PC-9 (cell line): Measurements from ENCODE around the gene G0S2. TPM values are rescaled to one million over a fixed set of nuclear protein-coding genes. Genes with fewer than 3 reads are reported as not detected.
"Not testable (repeated sequence)": the region's sequence is repeated elsewhere in the genome, so short reads cannot be mapped to it uniquely, and the experiment has no call there.

Experiments
- BruUV-seq: library from RNA; stranded (reverse); fragments of 400-500 nt; replicated peaks from 2 replicates; lab custom pipeline; 2021; lab: Mats Ljungman, UMichigan
- CTCF ChIA-PET: fragments of 300-600 bp; sonication (Branson Sonifier 250); formaldehyde crosslinking; loops from one replicate; lab custom pipeline; 2022; ENCODE audit warnings: antibody characterized with exemption; lab: Charles Lee
- POLR2A ChIA-PET: fragments of 300-600 bp; sonication (Branson Sonifier 250); formaldehyde crosslinking; loops from one replicate; lab custom pipeline; 2022; ENCODE audit warnings: antibody characterized with exemption; ENCODE audit not compliant: unreplicated experiment; lab: Charles Lee
- DNase-seq, 2 experiments: peaks; one replicate each; pipeline versions ENCODE4 v3.0.0 to v3.0.0-alpha.2; 2015 to 2022; ENCODE audit warnings: mixed read lengths in 1 of 2
- H2AFZ ChIP-seq: fragments of 200-600 bp; sonication (generic); 2 replicates; pipeline ENCODE4 v1.8.1; 2017; ENCODE audit warnings: antibody characterized with exemption
- H3F3A ChIP-seq: fragments of 200-600 bp; sonication (generic); 2 replicates; pipeline ENCODE4 v1.8.1; 2017; ENCODE audit warnings: antibody characterized with exemption, mild to moderate bottlenecking, low read depth; ENCODE audit not compliant: insufficient read depth
- H3K27ac ChIP-seq: fragments of 200-600 bp; sonication (generic); 2 replicates; pipeline ENCODE4 v1.6.1; 2016; ENCODE audit warnings: mixed run types
- H3K27me3 ChIP-seq: fragments of 200-600 bp; sonication (generic); 2 replicates; pipeline ENCODE4 v1.6.1; 2016; ENCODE audit warnings: low read depth, mixed run types; ENCODE audit not compliant: insufficient read depth
- H3K36me3 ChIP-seq: fragments of 200-600 bp; sonication (generic); 2 replicates; pipeline ENCODE4 v1.6.1; 2016; ENCODE audit warnings: low read depth, mixed run types
- H3K4me1 ChIP-seq: fragments of 200-600 bp; sonication (generic); replicated peaks from 2 replicates; pipeline ENCODE4 v1.6.1; 2016; ENCODE audit warnings: mixed run types; ENCODE audit not compliant: insufficient read depth
- H3K4me2 ChIP-seq: fragments of 200-600 bp; sonication (generic); 2 replicates; pipeline ENCODE4 v1.6.1; 2017; ENCODE audit warnings: mixed run types
- H3K4me3 ChIP-seq: fragments of 200-600 bp; sonication (generic); 2 replicates; pipeline ENCODE4 v1.6.1; 2016; ENCODE audit warnings: mixed run types
- H3K79me2 ChIP-seq: fragments of 200-600 bp; sonication (generic); 2 replicates; pipeline ENCODE4 v1.6.1; 2017; ENCODE audit warnings: low read depth, mixed run types
- H3K9me2 ChIP-seq: fragments of 200-600 bp; sonication (generic); 2 replicates; pipeline ENCODE4 v1.8.1; 2017; ENCODE audit warnings: mild to moderate bottlenecking; ENCODE audit not compliant: insufficient read depth
- H3K9me3 ChIP-seq: fragments of 200-600 bp; sonication (generic); 2 replicates; pipeline ENCODE4 v1.8.1; 2016; ENCODE audit warnings: low read depth; ENCODE audit not compliant: insufficient read depth
- H4K20me1 ChIP-seq: fragments of 200-600 bp; sonication (generic); 2 replicates; pipeline ENCODE4 v1.8.1; 2017; ENCODE audit not compliant: insufficient read depth
- EZH2 ChIP-seq: fragments of 200-600 bp; sonication (generic); IDR thresholded peaks from 2 replicates; pipeline ENCODE4 v1.8.0; 2017; ENCODE audit warnings: antibody characterized with exemption, low read depth
- intact Hi-C: fragments of 100-400 bp; cut with micrococcal nuclease; formaldehyde crosslinking; loops from one replicate; pipeline ENCODE4 v1.10.0; 2022; ENCODE audit not compliant: unreplicated experiment
- total RNA-seq: library from RNA; stranded (reverse); gene quantifications from 2 replicates; pipeline ENCODE4 v1.2.3, GENCODE V29; 2021
- TF ChIP-seq, protein P1 (sequence below): fragments of 200-600 bp; sonication (generic); conservative IDR thresholded peaks from 2 replicates; pipeline ENCODE4 v1.6.1; 2017; ENCODE audit warnings: mixed run types, antibody characterized with exemption, mild to moderate bottlenecking, moderate library complexity

Gene G0S2
- total RNA-seq, 1 experiment from 2014 or later, result 2.4 TPM

DNA sequence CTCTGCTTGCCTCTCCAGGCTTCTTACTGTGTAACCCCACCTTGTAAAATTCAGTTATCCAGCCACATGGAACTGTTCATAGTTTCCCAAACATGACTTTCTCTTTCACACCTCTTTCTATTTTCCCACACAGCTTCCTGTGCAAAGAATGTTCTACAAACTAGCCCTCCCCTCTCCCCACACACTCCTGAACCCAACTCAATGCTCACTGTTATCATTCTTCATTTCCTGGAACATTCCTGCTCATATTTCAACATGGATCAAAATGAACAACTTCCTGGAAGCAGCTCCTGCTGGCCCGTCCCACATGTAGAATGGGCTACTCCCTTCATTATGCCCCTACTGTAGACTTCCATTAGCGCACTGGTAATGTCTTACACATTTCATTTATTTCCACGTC is 21.9 kb downstream of the G0S2 start:
- no peak for DNase-seq
- no peaks in the 10 kb centered on the region for H3K79me2 ChIP-seq
- H3K9me2 ChIP-seq, result no peaks in the 10 kb centered on the region
- no peak overlapping the region for H3K4me3 ChIP-seq
- no peak overlapping the region for H2AFZ ChIP-seq
- no peaks in the 10 kb centered on the region for H3K9me3 ChIP-seq
- H3F3A ChIP-seq, result no peaks in the 10 kb centered on the region
- H3K36me3 ChIP-seq, result no peaks in the 10 kb centered on the region
- intact Hi-C loops, result no loop called here
- H3K27ac ChIP-seq, result no peak overlapping the region
- CTCF ChIA-PET, result interaction anchor here (0.6 kb wide), 1 partner anchor 73 kb away, joined by 3 read pairs; no protein-coding TSS in a partner anchor
- no peaks in the 10 kb centered on the region for H3K4me1 ChIP-seq
- BruUV-seq, result no TSS peak
- H3K27me3 ChIP-seq, result no peaks in the 10 kb centered on the region
- no peak for TF ChIP-seq EZH2
- TF ChIP-seq, protein P1, sequence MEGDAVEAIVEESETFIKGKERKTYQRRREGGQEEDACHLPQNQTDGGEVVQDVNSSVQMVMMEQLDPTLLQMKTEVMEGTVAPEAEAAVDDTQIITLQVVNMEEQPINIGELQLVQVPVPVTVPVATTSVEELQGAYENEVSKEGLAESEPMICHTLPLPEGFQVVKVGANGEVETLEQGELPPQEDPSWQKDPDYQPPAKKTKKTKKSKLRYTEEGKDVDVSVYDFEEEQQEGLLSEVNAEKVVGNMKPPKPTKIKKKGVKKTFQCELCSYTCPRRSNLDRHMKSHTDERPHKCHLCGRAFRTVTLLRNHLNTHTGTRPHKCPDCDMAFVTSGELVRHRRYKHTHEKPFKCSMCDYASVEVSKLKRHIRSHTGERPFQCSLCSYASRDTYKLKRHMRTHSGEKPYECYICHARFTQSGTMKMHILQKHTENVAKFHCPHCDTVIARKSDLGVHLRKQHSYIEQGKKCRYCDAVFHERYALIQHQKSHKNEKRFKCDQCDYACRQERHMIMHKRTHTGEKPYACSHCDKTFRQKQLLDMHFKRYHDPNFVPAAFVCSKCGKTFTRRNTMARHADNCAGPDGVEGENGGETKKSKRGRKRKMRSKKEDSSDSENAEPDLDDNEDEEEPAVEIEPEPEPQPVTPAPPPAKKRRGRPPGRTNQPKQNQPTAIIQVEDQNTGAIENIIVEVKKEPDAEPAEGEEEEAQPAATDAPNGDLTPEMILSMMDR, result no peak
- POLR2A ChIA-PET, result no interaction called here
- no peaks in the 10 kb centered on the region for H4K20me1 ChIP-seq
- H3K4me2 ChIP-seq, result no peak overlapping the region

DNA sequence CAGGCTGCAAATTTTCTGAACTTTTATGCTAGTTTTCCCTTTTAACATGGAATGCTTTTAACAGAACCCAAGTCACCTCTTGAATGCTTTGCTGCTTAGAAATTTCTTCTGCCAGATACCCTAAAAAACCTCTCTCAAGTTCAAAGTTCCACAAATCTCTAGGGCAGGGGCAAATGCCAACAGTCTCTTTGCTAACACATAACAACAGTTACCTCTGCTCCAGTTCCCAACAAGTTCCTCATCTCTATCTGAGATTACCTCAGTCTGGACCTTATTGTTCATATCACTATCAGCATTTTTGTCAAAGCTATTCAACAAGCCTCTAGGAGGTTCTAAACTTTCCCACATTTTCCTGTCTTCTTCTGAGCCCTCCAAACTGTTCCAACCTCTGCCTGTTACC is 25.5 kb downstream of the G0S2 start:
- H2AFZ ChIP-seq, CTCF ChIA-PET, H3K79me2 ChIP-seq, DNase-seq, intact Hi-C loops, H3K4me1 ChIP-seq, BruUV-seq, H3K9me2 ChIP-seq, H3K36me3 ChIP-seq, H3K27ac ChIP-seq, H3K9me3 ChIP-seq, H3F3A ChIP-seq, H3K4me3 ChIP-seq, H4K20me1 ChIP-seq, H3K27me3 ChIP-seq, H3K4me2 ChIP-seq, POLR2A ChIA-PET: not testable (repeated sequence)

DNA sequence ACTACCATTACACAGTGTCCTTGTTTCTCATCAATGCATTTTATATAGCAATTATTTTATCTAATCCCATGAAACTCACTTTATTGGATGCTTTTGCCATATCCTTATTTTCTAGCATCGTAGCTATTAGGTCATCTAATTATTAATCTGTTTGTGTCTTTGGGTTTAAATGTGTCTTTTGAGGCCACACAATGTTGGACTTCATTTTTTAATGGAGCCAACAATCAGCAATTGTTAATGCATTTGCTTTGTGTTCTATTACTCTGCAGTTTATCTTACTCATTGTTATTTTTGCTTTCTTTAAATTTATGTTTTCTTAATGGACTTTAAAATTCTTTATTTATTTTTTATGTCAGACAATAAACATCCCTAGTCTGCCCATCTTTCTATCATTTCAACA is 27.6 kb downstream of the G0S2 start:
- Histone ChIP-seq H3F3A (no peaks in the 10 kb centered on the region), H4K20me1 (no peaks in the 10 kb centered on the region), H3K9me3 (no peaks in the 10 kb centered on the region), H3K27me3 (no peaks in the 10 kb centered on the region), H3K79me2 (no peaks in the 10 kb centered on the region), H3K4me2 (no peak overlapping the region), H3K9me2 (no peaks in the 10 kb centered on the region), H3K4me1 (no peaks in the 10 kb centered on the region), H3K4me3 (no peak overlapping the region), H2AFZ (no peak overlapping the region), H3K27ac (no peak overlapping the region), H3K36me3 (no peaks in the 10 kb centered on the region)
- ChIA-PET CTCF (no interaction called here), POLR2A (no interaction called here)
- intact Hi-C loops, result no loop called here
- no peak for DNase-seq
- BruUV-seq, result no TSS peak
- TF ChIP-seq EZH2, result no peak
- TF ChIP-seq, protein P1, result no peak

DNA sequence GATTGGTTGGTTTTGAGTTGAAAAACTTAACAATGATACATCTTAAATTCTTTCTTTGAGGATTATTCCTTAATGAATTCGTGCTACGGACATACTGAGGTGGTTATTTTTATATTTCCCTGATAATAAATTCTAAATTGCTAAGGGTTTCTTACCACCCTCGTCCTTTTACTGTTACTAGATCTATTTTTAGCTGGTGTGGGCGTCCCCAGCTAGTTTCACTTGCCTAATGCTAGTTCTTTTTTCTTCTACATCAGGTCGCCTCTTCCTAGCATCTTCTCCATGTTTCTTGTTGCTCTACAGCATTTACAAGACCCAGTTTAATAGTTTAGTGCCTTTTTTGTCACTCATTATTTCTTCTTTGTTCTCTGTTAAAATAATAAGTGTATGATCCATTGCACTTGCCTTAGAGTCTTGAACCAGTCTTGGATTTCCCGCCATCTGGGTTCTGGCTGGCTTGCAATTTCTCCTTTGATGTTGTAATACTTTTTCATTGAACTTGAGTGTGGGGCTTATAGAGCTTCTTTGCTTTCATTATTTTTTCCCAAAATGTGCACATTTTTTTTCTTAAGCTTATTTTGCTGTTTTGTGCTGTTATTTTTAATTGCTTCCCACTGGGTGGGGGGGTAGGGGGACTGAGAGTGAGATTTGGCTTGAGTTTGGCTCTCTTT is 28.8 kb downstream of the G0S2 start:
- H3K9me2 ChIP-seq, result no peaks in the 10 kb centered on the region
- POLR2A ChIA-PET, result no interaction called here
- no peaks in the 10 kb centered on the region for H3F3A ChIP-seq
- CTCF ChIA-PET, result interaction anchor here (0.6 kb wide), 1 partner anchor 77 kb away, joined by 3 read pairs; no protein-coding TSS in a partner anchor
- H3K9me3 ChIP-seq, result no peaks in the 10 kb centered on the region
- no peaks in the 10 kb centered on the region for H3K36me3 ChIP-seq
- intact Hi-C loops, result no loop called here
- BruUV-seq, result no TSS peak
- H3K27ac ChIP-seq, result no peak overlapping the region
- DNase-seq, result no peak
- H3K79me2 ChIP-seq, result no peaks in the 10 kb centered on the region
- H4K20me1 ChIP-seq, result no peaks in the 10 kb centered on the region
- H3K4me1 ChIP-seq, result no peaks in the 10 kb centered on the region
- H2AFZ ChIP-seq, result no peak overlapping the region
- H3K4me2 ChIP-seq, result no peak overlapping the region
- TF ChIP-seq, protein P1, result no peak
- no peak for TF ChIP-seq EZH2
- H3K4me3 ChIP-seq, result no peak overlapping the region
- H3K27me3 ChIP-seq, result no peaks in the 10 kb centered on the region
